Nephron progenitor cell (in vitro differentiated cells): ENCODE measurements around the gene IMP3.
A peak's percentile ranks its signal among the peaks of the same experiment; 100 is the strongest.
"Not testable (repeated sequence)": the region's sequence is repeated elsewhere in the genome, so short reads cannot be mapped to it uniquely, and the experiment has no call there.

Source experiments
- DNase-seq: peaks from one replicate; pipeline ENCODE4 v3.0.0; 2021
- H3K27ac Mint-ChIP-seq: 2 replicates; pipeline ENCODE4 v1.8.0; 2021; ENCODE audit warnings: mild to moderate bottlenecking, moderate library complexity, mixed read lengths
- H3K27me3 Mint-ChIP-seq: 2 replicates; pipeline ENCODE4 v1.8.0; 2021; ENCODE audit warnings: mild to moderate bottlenecking, low read depth, mixed read lengths; ENCODE audit not compliant: poor library complexity
- H3K36me3 Mint-ChIP-seq: 2 replicates; pipeline ENCODE4 v1.8.0; 2021; ENCODE audit warnings: low read depth, mixed read lengths
- H3K4me1 Mint-ChIP-seq: 2 replicates; pipeline ENCODE4 v1.8.0; 2021; ENCODE audit warnings: mixed read lengths
- H3K4me3 Mint-ChIP-seq: 2 replicates; pipeline ENCODE4 v1.8.0; 2021; ENCODE audit warnings: mild to moderate bottlenecking, moderate library complexity, mixed read lengths
- H3K9me3 Mint-ChIP-seq: 2 replicates; pipeline ENCODE4 v1.8.0; 2021; ENCODE audit warnings: mild to moderate bottlenecking, moderate library complexity, mixed read lengths
- TF ChIP-seq, protein P1 (sequence below): fragments of 200-600 bp; sonication (generic); IDR thresholded peaks from 2 replicates; pipeline ENCODE4 v1.5.0; 2021; ENCODE audit warnings: antibody characterized with exemption

Gene IMP3

DNA sequence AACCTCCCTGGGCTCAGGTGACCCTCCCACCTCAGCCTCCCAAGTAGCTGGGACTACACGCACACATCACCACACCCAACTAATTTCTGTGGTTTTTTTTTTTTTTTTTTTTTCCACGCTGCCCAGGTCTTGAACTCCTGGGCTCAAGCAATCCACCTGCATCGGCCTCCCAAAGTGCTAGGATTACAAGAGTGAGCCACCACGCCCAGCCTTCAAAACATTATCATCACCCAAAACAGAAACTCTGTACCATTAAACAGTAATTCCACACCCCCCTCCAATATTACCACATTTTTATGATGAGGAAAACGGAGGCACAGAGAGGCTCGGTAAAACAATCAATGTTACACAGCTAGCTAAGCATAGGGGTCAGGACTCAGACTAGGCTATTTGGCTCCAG, 4.0 kb downstream of the IMP3 start:
- no peak overlapping the region for H3K4me3 Mint-ChIP-seq
- H3K27me3 Mint-ChIP-seq, result no peaks in the 10 kb centered on the region
- H3K27ac Mint-ChIP-seq, result peak overlapping the region; percentile 52
- no peaks in the 10 kb centered on the region for H3K9me3 Mint-ChIP-seq
- TF ChIP-seq, protein P1, sequence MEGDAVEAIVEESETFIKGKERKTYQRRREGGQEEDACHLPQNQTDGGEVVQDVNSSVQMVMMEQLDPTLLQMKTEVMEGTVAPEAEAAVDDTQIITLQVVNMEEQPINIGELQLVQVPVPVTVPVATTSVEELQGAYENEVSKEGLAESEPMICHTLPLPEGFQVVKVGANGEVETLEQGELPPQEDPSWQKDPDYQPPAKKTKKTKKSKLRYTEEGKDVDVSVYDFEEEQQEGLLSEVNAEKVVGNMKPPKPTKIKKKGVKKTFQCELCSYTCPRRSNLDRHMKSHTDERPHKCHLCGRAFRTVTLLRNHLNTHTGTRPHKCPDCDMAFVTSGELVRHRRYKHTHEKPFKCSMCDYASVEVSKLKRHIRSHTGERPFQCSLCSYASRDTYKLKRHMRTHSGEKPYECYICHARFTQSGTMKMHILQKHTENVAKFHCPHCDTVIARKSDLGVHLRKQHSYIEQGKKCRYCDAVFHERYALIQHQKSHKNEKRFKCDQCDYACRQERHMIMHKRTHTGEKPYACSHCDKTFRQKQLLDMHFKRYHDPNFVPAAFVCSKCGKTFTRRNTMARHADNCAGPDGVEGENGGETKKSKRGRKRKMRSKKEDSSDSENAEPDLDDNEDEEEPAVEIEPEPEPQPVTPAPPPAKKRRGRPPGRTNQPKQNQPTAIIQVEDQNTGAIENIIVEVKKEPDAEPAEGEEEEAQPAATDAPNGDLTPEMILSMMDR, result no peak
- peaks cover 40% of the 10 kb centered on the region for H3K4me1 Mint-ChIP-seq
- H3K36me3 Mint-ChIP-seq, result no peaks in the 10 kb centered on the region
- DNase-seq, result no peak

DNA sequence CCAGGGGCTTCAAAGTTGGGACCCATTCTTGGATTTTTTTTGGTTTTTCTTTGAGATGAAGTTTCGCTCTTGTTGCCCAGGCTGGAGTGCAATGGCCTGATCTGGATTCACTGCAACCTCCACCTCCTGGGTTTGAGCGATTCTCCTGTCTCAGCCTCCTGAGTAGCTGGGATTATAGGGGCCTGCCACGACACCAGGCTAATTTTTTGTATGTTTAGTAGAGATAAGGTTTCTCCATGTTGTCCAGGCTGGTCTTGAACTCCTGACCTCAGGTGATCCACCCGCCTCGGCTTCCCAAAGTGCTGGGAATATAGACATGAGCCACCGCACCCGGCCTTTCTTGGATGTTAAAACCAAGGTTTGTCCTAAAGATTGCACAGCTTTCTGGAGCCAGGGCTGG, 6.1 kb downstream of the IMP3 start:
- Mint-ChIP-seq H3K27ac (peak overlapping the region; percentile 36), H3K4me1 (peaks cover 31% of the 10 kb centered on the region)
- not testable (repeated sequence) for H3K27me3 Mint-ChIP-seq, H3K36me3 Mint-ChIP-seq, H3K4me3 Mint-ChIP-seq, DNase-seq, H3K9me3 Mint-ChIP-seq

DNA sequence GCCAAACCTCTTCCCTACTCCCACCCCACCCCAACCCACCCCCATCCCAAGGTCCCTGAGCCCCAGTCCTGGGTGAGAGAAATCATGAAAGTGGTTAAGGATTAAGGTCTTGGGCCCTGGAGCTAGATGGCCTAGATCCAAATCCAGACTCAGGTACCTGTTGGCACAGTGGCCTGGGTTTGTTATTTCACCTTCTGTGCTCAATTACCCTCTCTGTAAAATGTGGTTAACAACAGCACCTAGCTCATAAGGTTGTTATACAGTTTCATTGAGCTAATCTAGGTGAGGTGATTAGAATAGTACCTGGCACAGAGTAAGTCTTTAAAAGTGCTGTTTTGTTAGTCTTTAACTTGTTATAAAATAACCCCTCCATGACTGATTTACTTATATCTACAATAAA, 8.1 kb downstream of the IMP3 start:
- Mint-ChIP-seq H3K36me3 (no peaks in the 10 kb centered on the region), H3K4me1 (peaks cover 19% of the 10 kb centered on the region), H3K9me3 (no peaks in the 10 kb centered on the region), H3K27ac (no peak overlapping the region), H3K27me3 (peaks cover 3% of the 10 kb centered on the region), H3K4me3 (no peak overlapping the region)
- TF ChIP-seq, protein P1, result no peak
- no peak for DNase-seq

DNA sequence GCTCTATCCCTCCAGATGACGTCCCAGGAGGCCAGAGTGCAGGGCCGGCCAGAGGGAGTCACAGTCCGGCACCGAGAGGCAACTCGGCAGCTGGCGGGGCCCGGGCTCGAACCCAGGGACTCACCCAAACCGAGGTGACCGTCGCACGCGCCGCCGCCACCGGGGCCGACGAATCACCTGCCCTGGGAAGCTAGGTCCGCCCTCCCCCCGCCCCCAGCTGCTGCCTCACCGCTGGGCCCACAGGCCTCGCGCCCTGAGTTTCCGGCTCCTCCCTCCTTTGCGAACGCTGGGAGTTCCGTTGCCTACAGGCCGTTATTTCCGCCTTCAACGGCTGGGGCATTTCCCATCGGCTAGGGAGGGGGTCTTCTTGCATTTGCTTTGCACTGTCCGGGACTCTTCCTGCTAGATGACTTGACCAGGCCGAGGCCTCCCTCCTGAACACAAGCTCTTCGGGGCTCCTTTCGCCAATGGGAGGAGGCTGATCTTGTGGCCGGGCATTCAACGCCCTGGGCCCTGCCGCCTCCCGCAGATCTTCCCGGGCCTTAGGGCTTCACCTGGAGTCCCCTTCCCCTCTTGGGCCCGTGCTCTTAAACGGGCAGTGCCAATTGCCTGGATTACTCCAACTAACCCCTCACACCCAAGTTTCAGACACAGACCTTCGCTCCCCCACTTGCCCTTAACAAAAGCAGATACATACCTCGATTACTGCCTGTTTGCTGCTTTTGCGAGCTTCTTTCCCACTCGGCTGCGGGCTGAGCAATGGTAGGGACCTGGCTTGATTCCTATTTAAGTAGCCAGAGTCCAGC, 14.3 kb downstream of the IMP3 start, which contains the start of gene SNUPN:
TSS of gene SNUPN (minus strand) at position 184 of the 806 bp plus-strand sequence. CDS start 4,674 bp downstream, outside the sequence.
- TF ChIP-seq, protein P1, result no peak
- peaks cover 24% of the 10 kb centered on the region for H3K4me1 Mint-ChIP-seq
- peak within 1 kb of the TSS; percentile 89 for H3K4me3 Mint-ChIP-seq
- H3K9me3 Mint-ChIP-seq, result no peaks in the 10 kb centered on the region
- H3K36me3 Mint-ChIP-seq, result peaks cover 3% of the 10 kb centered on the region
- H3K27me3 Mint-ChIP-seq, result peaks cover 3% of the 10 kb centered on the region
- peak within 1 kb of the TSS; percentile 97 for H3K27ac Mint-ChIP-seq
- peak; percentile 86 for DNase-seq

DNA sequence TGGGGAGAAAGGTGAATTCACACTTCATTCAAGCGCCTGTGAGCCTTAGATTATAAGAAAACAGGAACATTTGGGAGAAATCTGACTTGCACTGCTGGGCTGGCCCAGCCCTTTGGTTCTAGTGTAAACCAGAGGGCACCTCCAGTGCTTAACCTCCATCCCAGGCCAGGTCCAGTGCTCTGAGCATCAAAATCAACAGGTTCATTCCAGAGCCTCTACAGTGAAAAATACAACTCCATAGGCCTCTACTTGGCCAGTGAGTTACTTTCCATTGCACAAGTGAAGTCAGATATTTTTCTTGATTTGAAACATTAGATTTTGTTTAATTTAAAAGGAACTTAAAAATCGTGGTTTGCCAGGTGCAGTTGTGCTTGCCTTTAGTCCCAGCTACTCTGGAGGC, 17.5 kb downstream of the IMP3 start:
- Mint-ChIP-seq H3K36me3 (peaks cover 19% of the 10 kb centered on the region), H3K27ac (no peak overlapping the region), H3K4me1 (peaks cover 28% of the 10 kb centered on the region), H3K4me3 (no peak overlapping the region), H3K27me3 (no peaks in the 10 kb centered on the region), H3K9me3 (no peaks in the 10 kb centered on the region)
- TF ChIP-seq, protein P1, result no peak
- DNase-seq, result no peak

DNA sequence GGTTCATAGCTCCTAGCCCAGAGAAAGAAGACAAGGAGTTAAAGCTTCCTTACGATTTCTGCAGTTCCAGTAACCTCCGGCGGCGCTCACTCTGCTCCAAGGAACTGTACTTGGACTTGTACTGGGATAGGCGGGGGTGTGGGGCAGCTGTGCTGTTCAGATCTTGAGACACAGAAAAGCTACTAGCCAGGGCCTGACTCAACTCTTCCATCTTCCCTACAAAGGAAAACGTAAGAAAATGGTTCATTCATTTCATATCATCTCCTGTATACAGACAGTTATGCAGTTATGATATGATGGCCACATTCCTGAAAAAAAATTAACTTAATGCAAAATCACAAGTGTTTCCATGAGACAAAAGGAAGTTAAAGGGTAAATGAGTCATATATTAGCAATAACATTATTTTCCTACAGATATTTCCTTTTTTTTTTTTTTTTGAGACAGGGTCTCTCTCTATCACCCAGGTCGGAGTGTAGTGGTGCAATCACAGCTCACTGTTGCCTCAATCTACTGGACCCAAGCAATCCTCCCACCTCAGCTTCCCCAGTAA, 19.1 kb downstream of the IMP3 start:
- Mint-ChIP-seq H3K27ac (peak overlapping the region; percentile 75), H3K4me3 (no peak overlapping the region)
- no peak for DNase-seq

More for the DNA sequence above, 19.1 kb downstream of the IMP3 start:
- Mint-ChIP-seq H3K9me3 (no peaks in the 10 kb centered on the region), H3K36me3 (peaks cover 32% of the 10 kb centered on the region), H3K27me3 (no peaks in the 10 kb centered on the region), H3K4me1 (peaks cover 15% of the 10 kb centered on the region)
- TF ChIP-seq, protein P1, result no peak
